Measurements from ENCODE around the gene DLGAP4.

- TF ChIP-seq MAX (IDR thresholded peaks at IDR 0.05) (no peak), CTCF (IDR thresholded peaks at IDR 0.05 in 2 of 3, conservative IDR thresholded peaks at IDR 0.05 in 1 of 3; ENCODE audit: borderline replicate concordance in 1 of 3, insufficient read depth in 1 of 3, low read depth in 2 of 3, low read length in 2 of 3) (no peak), EZH2 (IDR thresholded peaks at IDR 0.05) (no peak), POLR2A (IDR thresholded peaks at IDR 0.05; ENCODE audit: borderline replicate concordance, extremely low read depth, insufficient read depth, insufficient read length) (no peak), REST (IDR thresholded peaks at IDR 0.05; ENCODE audit: low read depth) (no peak), ZBTB33 (IDR thresholded peaks at IDR 0.05; ENCODE audit: extremely low read depth, insufficient replicate concordance, low read length) (no peak), CBX3 (IDR thresholded peaks at IDR 0.05; ENCODE audit: low read depth) (no peak), RAD21 (IDR thresholded peaks at IDR 0.05; ENCODE audit: low read depth) (no peak), JUND (IDR thresholded peaks at IDR 0.05) (no peak), POLR2AphosphoS5 (IDR thresholded peaks at IDR 0.05; ENCODE audit: low read depth, low read length) (no peak), ZFX (IDR thresholded peaks at IDR 0.05) (no peak), SIN3A (IDR thresholded peaks at IDR 0.05; ENCODE audit: low read depth) (no peak), FOSL1 (IDR thresholded peaks at IDR 0.05; ENCODE audit: low read depth) (no peak)
These were observed 24.3 kb upstream of the DLGAP4 start for GRCh38 chr20:36281785-36282380.
